Measurements from ENCODE around the gene ZNF576.

DNA sequence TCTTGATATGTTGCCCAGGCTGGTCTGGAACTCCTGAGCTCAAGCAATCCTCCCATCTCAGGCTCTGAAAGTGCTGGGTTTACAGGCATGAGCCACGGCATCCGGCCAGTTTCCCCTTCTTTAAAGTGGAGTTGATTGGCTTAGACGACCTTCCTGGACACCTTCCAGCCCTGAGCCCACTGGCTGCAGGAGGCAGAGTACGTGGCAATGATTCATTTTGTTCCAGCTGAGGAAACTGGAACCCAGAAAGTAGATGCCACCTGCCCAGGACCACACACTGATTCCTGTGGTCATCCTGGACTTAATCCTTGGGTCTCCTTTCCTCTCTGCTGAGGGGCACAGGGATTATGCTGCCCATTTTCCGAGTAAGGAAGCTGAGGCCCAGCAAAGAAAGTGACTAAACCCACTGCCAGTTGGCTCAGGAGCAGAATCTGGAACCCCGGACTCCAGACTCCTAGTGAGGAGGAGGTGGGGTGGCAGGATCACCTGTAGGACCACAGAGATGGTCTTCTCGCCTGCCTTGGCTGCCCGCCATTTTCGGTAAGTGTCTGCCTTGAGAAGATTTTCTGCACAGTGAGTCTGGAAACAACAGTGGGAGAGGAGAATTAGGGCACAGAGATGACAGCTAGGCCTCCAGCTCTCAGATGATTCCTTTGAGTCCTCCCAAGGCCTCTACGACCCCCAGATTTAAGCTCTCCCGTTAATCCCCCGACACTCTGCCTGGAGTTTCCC, 21.8 kb upstream of the ZNF576 start:
- TF ChIP-seq EZH2 (IDR thresholded peaks at IDR 0.05; ENCODE audit: borderline replicate concordance, insufficient read depth, low read depth, low read length, poor library complexity, severe bottlenecking) (no peak), CTCF (IDR thresholded peaks at IDR 0.05) (no peak)
